Lung (tissue), 12 donors: ENCODE measurements around the gene DPP6. TPM values are rescaled to one million over a fixed set of nuclear protein-coding genes. Genes with fewer than 3 reads are reported as not detected.

Experiments used
- ATAC-seq: fragments of 200-7000 bp; cut with Tn5 transposase; one replicate; pipeline ENCODE4 v1.9.1; 2020; ENCODE audit warnings: moderate number of reproducible peaks; ENCODE audit not compliant: insufficient read depth, low FRiP score
- DNase-seq, 3 donors: peaks; one replicate each; pipeline ENCODE4 v3.0.0-alpha.2; 2013 to 2017
- H3K27ac ChIP-seq, 2 donors: one replicate each; pipeline ENCODE4 v1.5.1; 2013; ENCODE audit warnings: mild to moderate bottlenecking in 2 of 2, moderate library complexity in 2 of 2, control low read depth in 1 of 2, inconsistent platforms in 1 of 2, low read depth in 1 of 2, low read length in 1 of 2
- H3K27me3 ChIP-seq, 3 donors: one replicate each; pipeline ENCODE4 v1.5.1; 2013; ENCODE audit warnings: low read length in 2 of 3; ENCODE audit not compliant: control insufficient read depth in 3 of 3, insufficient read depth in 3 of 3
- H3K36me3 ChIP-seq, 4 donors: one replicate each; pipeline ENCODE4 v1.5.1; 2013; ENCODE audit warnings: low read length in 4 of 4, mild to moderate bottlenecking in 1 of 4, moderate library complexity in 1 of 4; ENCODE audit not compliant: control insufficient read depth in 4 of 4, insufficient read depth in 4 of 4
- H3K4me1 ChIP-seq, 5 donors: one replicate each; pipeline ENCODE4 v1.5.1; 2013; ENCODE audit warnings: low read length in 5 of 5, mild to moderate bottlenecking in 2 of 5, moderate library complexity in 1 of 5; ENCODE audit not compliant: control insufficient read depth in 5 of 5, insufficient read depth in 5 of 5
- H3K4me3 ChIP-seq: one replicate; pipeline ENCODE4 v1.5.1; 2013; ENCODE audit warnings: mild to moderate bottlenecking, control low read depth, moderate library complexity
- H3K9ac ChIP-seq, 2 donors: one replicate each; pipeline ENCODE4 v1.5.1; 2013; ENCODE audit warnings: low read length in 2 of 2, control low read depth in 1 of 2; ENCODE audit not compliant: insufficient read depth in 1 of 2
- H3K9me3 ChIP-seq, 4 donors: one replicate each; pipeline ENCODE4 v1.5.1; 2013; ENCODE audit warnings: low read length in 3 of 4, mild to moderate bottlenecking in 1 of 4, moderate library complexity in 1 of 4; ENCODE audit not compliant: control insufficient read depth in 4 of 4, insufficient read depth in 3 of 4
- CTCF ChIP-seq: IDR thresholded peaks from 2 replicates; pipeline ENCODE4 v1.5.1; 2012; ENCODE audit warnings: mild to moderate bottlenecking; ENCODE audit errors: control extremely low read depth, extremely low read depth
- WGBS, 2 donors: extraction: QIAGEN DNeasy Blood & Tissue Kit; methylation state at CpG; one replicate each; pipeline ENCODE4 v1.1.7; 2013; 5-methylcytosine and 5-hydroxymethylcytosine counted together
- polyA plus RNA-seq, 2 donors: library from polyadenylated mRNA; stranded (reverse); fragments of 200-250 nt; gene quantifications; one replicate each; pipeline ENCODE4 v1.2.1, GENCODE V29; 2013
- total RNA-seq, 2 donors: library from RNA; depleted of rRNA in 1 of 2; stranded (reverse); fragments of >200 nt in 1 of 2; gene quantifications; one replicate each; pipeline ENCODE4 v1.2.1, GENCODE V29; 2014 to 2021
- donor health status: control.
- donor health status: control.
- donor health status: Bipolar disorder and iron deficiency.
- donor health status: healthy.
- donor health status: DM: yes; HTN: yes; CAD: no.

DPP6 gene
- total and polyA plus RNA-seq, 4 donors = 0.08 to 1.3 (median 0.75) TPM

GRCh38 chr7:154480817-154481216, 428.6 kb downstream of the DPP6 start:
- 64 to 75% methylated on average over 6 of the region's 6 CpGs for WGBS, 2 donors
- H3K36me3 ChIP-seq = no peaks in the 10 kb centered on the region
- no peak for TF ChIP-seq CTCF
- H3K4me1 ChIP-seq = no peaks in the 10 kb centered on the region
- H3K27me3 ChIP-seq = no peaks in the 10 kb centered on the region
- no peak for DNase-seq
- no peak overlapping the region for H3K4me3 ChIP-seq
- no peak overlapping the region for H3K9ac ChIP-seq
- peaks cover 0 to 6% (median 0%) of the 10 kb centered on the region in 4 donors for H3K9me3 ChIP-seq
- no peak for ATAC-seq
- no peak overlapping the region for H3K27ac ChIP-seq

GRCh38 chr7:154482863-154483262, 430.7 kb downstream of the DPP6 start:
- Histone ChIP-seq H3K9ac (no peak overlapping the region), H3K4me3 (no peak overlapping the region), H3K4me1 (no peaks in the 10 kb centered on the region), H3K27ac (no peak overlapping the region), H3K9me3 (peaks cover 0 to 5% (median 0%) of the 10 kb centered on the region in 4 donors), H3K27me3 (no peaks in the 10 kb centered on the region), H3K36me3 (no peaks in the 10 kb centered on the region)
- TF ChIP-seq CTCF = no peak
- ATAC-seq (no peak), DNase-seq (no peak)
- 89 to 90% methylated on average over 11 of the region's 11 CpGs for WGBS, 2 donors

- Histone ChIP-seq H3K27ac (no peak overlapping the region), H3K27me3 (no peaks in the 10 kb centered on the region), H3K9ac (no peak overlapping the region), H3K4me3 (no peak overlapping the region), H3K4me1 (no peaks in the 10 kb centered on the region), H3K36me3 (no peaks in the 10 kb centered on the region), H3K9me3 (peaks cover 0 to 5% (median 0%) of the 10 kb centered on the region in 4 donors)
- no peak for TF ChIP-seq CTCF
- ATAC-seq (no peak), DNase-seq (no peak)
- WGBS, 2 donors = 56 to 60% methylated on average over 7 of the region's 7 CpGs
These were observed 432.2 kb downstream of the DPP6 start for GRCh38 chr7:154484406-154484805.

- Histone ChIP-seq H3K4me3 (no peak overlapping the region), H3K4me1 (no peaks in the 10 kb centered on the region), H3K27me3 (no peaks in the 10 kb centered on the region), H3K9ac (no peak overlapping the region), H3K9me3 (peaks cover 0 to 5% (median 0%) of the 10 kb centered on the region in 4 donors), H3K36me3 (no peaks in the 10 kb centered on the region), H3K27ac (no peak overlapping the region)
- no peak for ATAC-seq
- no peak for DNase-seq
- no peak for TF ChIP-seq CTCF
- 45 to 49% methylated on average over 4 of the region's 4 CpGs for WGBS, 2 donors
These were observed 432.7 kb downstream of the DPP6 start for GRCh38 chr7:154484943-154485342.
